Osteocyte (in vitro differentiated cells): ENCODE results near the gene UPK3A. TPM values are rescaled to one million over a fixed set of nuclear protein-coding genes. Genes with fewer than 3 reads are reported as not detected.

Source experiments
- DNase-seq: peaks from one replicate; pipeline ENCODE4 v3.0.0; 2021; ENCODE audit warnings: mixed read lengths; ENCODE audit not compliant: unreplicated experiment; ENCODE audit errors: extremely low spot score
- H3K27ac Mint-ChIP-seq: one replicate; pipeline ENCODE4 v1.8.0; 2021; ENCODE audit warnings: mild to moderate bottlenecking, mixed read lengths; ENCODE audit not compliant: unreplicated experiment
- H3K27me3 Mint-ChIP-seq: one replicate; pipeline ENCODE4 v1.8.0; 2021; ENCODE audit warnings: mixed read lengths; ENCODE audit not compliant: unreplicated experiment
- H3K36me3 Mint-ChIP-seq: one replicate; pipeline ENCODE4 v1.8.0; 2021; ENCODE audit warnings: mixed read lengths; ENCODE audit not compliant: unreplicated experiment
- H3K4me1 Mint-ChIP-seq: one replicate; pipeline ENCODE4 v1.8.0; 2021; ENCODE audit warnings: mixed read lengths; ENCODE audit not compliant: unreplicated experiment
- H3K4me3 Mint-ChIP-seq: one replicate; pipeline ENCODE4 v1.8.0; 2021; ENCODE audit warnings: mild to moderate bottlenecking, moderate library complexity, mixed read lengths; ENCODE audit not compliant: unreplicated experiment
- H3K9me3 Mint-ChIP-seq: one replicate; pipeline ENCODE4 v1.8.0; 2021; ENCODE audit warnings: mixed read lengths; ENCODE audit not compliant: unreplicated experiment
- total RNA-seq: library from RNA; stranded (reverse); gene quantifications from 2 replicates; pipeline ENCODE4 v1.2.1, GENCODE V29; 2021
- TF ChIP-seq, protein P1 (sequence below): fragments of 200-600 bp; sonication (generic); IDR thresholded peaks from 2 replicates; pipeline ENCODE4 v1.5.0; 2021; ENCODE audit warnings: antibody characterized with exemption, mild to moderate bottlenecking, moderate library complexity

UPK3A gene
- total RNA-seq, 1 donor from 2014 or later: not detected

DNA sequence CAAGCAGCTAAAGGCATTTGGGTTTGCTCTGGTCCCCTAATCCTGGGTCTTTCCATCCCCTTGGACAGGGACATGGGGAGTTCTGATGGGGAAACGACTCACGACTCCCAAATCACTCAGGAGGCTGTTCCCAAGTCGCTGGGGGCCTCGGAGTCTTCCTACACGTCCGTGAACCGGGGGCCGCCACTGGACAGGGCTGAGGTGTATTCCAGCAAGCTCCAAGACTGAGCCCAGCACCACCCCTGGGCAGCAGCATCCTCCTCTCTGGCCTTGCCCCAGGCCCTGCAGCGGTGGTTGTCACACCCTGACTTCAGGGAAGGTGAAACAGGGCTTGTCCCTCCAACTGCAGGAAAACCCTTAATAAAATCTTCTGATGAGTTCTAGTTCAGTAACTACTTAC, 10.7 kb downstream of the UPK3A start:
- Mint-ChIP-seq H3K36me3 (no peaks in the 10 kb centered on the region), H3K4me1 (no peaks in the 10 kb centered on the region), H3K27ac (no peak overlapping the region), H3K9me3 (no peaks in the 10 kb centered on the region), H3K4me3 (no peak overlapping the region), H3K27me3 (no peaks in the 10 kb centered on the region)
- TF ChIP-seq, protein P1, sequence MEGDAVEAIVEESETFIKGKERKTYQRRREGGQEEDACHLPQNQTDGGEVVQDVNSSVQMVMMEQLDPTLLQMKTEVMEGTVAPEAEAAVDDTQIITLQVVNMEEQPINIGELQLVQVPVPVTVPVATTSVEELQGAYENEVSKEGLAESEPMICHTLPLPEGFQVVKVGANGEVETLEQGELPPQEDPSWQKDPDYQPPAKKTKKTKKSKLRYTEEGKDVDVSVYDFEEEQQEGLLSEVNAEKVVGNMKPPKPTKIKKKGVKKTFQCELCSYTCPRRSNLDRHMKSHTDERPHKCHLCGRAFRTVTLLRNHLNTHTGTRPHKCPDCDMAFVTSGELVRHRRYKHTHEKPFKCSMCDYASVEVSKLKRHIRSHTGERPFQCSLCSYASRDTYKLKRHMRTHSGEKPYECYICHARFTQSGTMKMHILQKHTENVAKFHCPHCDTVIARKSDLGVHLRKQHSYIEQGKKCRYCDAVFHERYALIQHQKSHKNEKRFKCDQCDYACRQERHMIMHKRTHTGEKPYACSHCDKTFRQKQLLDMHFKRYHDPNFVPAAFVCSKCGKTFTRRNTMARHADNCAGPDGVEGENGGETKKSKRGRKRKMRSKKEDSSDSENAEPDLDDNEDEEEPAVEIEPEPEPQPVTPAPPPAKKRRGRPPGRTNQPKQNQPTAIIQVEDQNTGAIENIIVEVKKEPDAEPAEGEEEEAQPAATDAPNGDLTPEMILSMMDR: no peak
- no peak for DNase-seq

DNA sequence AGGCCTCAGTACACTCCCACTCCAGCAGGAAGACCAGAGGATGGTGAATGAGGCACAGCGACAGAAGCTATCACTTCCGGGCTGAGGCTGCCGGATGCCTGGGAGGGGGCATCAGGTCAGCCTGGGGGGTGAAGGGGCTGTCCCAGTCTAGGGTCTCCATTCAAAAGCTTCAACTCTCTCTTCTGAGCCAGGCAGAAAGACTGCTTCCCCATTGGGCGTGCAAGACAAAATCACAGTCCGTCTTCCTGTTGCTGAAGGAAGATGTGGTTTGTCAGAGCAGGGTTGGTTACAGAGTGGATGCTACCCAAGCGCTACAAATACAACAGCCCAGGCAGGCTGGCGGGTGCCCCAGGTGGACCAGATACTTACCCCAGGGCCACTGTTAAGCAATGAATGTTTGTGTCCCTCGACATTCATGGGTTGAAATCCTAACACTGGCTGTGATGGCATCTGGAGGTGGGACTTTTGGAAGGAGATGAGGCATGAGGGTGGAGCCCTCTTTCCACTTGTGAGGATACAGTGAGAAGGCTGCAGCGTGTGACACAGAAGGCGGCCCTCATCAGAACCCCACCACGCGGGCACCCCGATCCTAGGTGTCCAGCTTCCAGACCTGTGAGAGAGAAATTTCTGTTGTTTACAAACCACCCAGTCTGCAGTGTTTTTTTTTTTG, 12.0 kb downstream of the UPK3A start:
- no peak for DNase-seq
- peaks cover 3% of the 10 kb centered on the region for H3K4me1 Mint-ChIP-seq
- no peak overlapping the region for H3K27ac Mint-ChIP-seq
- TF ChIP-seq, protein P1: no peak
- H3K27me3 Mint-ChIP-seq: no peaks in the 10 kb centered on the region
- no peaks in the 10 kb centered on the region for H3K36me3 Mint-ChIP-seq
- no peak overlapping the region for H3K4me3 Mint-ChIP-seq
- H3K9me3 Mint-ChIP-seq: no peaks in the 10 kb centered on the region

DNA sequence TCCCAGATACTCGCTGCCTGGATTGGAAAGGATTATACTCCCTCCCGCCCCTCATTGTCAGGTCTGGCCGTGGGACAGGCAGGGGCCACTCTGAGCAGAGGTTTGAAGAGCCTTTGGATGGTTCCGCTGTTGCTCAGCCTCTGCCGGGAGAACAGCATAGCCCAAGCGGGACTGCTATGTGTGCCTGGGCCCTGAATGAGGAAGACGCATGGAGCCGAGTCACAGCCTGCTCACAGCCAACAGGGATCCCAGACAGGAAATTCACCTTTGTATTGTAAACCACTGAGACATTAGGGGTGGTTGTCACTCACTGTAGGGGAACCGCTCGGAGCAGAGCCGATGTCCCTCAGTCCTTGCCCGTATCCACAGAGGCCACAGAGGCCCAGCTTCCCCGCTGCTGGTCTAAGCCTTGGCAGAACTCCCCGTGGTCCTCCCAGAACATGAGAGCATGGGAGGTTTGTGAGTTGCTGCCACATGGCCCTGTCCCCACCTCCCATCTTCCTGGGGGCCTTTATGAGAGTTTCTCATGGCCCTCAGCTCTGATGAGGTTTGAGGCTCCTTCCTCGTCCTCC, 14.3 kb downstream of the UPK3A start:
- no peak for DNase-seq
- H3K36me3 Mint-ChIP-seq: no peaks in the 10 kb centered on the region
- no peak overlapping the region for H3K27ac Mint-ChIP-seq
- TF ChIP-seq, protein P1: no peak
- no peaks in the 10 kb centered on the region for H3K27me3 Mint-ChIP-seq
- peaks cover 9% of the 10 kb centered on the region for H3K4me1 Mint-ChIP-seq
- H3K9me3 Mint-ChIP-seq: no peaks in the 10 kb centered on the region
- H3K4me3 Mint-ChIP-seq: no peak overlapping the region

DNA sequence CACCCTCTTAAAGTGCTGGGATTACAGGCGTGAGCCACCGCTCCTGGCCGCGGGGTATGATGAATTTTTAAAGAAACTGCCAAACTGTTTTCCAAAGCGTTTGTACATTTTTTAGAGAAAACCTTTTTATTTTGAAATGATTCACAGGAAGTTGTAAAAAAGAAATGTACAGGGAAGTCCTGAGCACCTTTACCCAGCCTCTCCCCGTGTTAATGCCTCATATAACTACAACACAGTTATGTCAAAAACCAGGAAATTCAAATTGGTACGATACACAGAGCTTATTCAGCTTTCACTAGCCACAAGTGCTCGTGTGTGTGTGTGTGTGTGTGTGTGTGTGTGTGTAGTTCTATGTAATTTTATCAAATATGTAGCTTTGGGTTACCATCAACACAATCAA, 18.0 kb downstream of the UPK3A start:
- Mint-ChIP-seq H3K27me3 (no peaks in the 10 kb centered on the region), H3K36me3 (no peaks in the 10 kb centered on the region), H3K27ac (peak overlapping the region; percentile 81), H3K9me3 (no peaks in the 10 kb centered on the region), H3K4me3 (no peak overlapping the region), H3K4me1 (peaks cover 12% of the 10 kb centered on the region)
- DNase-seq: no peak
- TF ChIP-seq, protein P1: no peak

DNA sequence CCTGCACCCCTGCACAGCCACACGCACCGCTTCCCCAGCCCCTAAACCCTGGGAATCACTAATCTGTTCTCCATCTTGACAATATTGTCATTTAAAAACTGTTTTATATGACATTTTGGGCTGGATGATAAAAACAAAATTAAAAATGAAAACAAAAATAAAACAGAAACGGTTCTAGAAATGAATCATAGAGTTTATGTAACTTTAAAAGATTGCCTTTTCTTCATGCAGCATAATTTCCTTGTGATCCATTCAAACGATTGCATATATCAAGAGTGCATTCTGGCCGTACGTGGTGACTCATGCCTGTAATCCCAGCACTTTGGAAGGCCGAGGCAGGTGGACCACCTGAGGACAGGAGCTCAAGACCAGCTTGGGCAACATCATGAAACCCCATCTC, 18.4 kb downstream of the UPK3A start:
- H3K9me3 Mint-ChIP-seq: no peaks in the 10 kb centered on the region
- no peaks in the 10 kb centered on the region for H3K36me3 Mint-ChIP-seq
- H3K4me3 Mint-ChIP-seq: no peak overlapping the region
- H3K4me1 Mint-ChIP-seq: peaks cover 12% of the 10 kb centered on the region
- DNase-seq: no peak
- H3K27me3 Mint-ChIP-seq: no peaks in the 10 kb centered on the region
- no peak overlapping the region for H3K27ac Mint-ChIP-seq
- TF ChIP-seq, protein P1: no peak
